Stimulated activated CD8-positive, alpha-beta memory T cell treated with anti-CD3 and anti-CD28 coated beads, Interleukin-7, amount 100 ng/mL, for 48 hours (primary cell): ENCODE data around the gene SFPQ.
"Not testable (repeated sequence)": the region's sequence is repeated elsewhere in the genome, so short reads cannot be mapped to it uniquely, and the experiment has no call there.

ENCODE experiments used
- DNase-seq, 2 donors: peaks; one replicate each; pipeline ENCODE4 v3.0.0-alpha.2; 2020; ENCODE audit warnings: low read depth in 1 of 2; ENCODE audit errors: extremely low read depth in 1 of 2

SFPQ gene

DNA sequence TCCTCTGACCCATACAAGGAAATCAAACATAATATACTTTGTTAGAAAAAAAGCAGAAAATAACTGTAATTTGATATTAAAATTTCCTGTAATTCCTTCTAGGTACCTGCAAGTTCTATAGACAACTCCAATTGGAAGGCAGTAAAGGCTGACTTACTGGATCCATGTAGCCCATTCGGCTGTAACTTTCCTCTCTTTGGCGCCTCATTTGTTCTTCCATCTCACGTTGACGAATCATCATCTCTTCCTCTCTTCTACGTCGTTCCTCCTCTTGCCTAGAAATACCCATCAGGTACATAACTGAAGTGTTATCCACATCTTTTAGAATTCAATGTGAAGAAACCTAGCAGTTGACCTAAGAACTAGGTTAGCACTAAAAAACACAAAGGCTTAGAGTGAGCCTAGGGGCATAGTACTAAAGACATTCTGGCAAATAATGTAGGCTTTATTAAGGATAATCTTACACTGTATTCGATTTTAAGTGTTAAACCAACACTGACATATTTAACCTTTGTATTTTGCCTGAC lies 5.1 kb downstream of the SFPQ start:
- no peak for DNase-seq

DNA sequence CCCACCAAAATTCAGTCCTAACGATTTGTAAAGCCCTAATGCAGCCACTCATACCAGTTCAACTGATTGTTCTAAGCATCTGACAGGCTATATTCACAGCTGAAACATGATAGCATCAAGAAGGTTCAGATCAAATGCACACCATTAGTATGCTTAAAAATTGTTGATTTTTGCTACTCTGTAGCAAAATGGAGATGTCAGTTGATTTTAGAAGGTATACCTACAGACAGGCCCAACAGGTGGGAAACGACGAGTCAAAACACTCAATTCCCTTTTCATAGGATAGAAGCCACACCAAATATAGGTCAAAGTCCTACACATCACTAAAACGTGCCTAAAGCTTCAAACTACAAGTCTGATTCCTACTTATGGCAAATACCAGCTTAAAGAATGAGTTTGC lies 6.7 kb downstream of the SFPQ start:
- no peak for DNase-seq

DNA sequence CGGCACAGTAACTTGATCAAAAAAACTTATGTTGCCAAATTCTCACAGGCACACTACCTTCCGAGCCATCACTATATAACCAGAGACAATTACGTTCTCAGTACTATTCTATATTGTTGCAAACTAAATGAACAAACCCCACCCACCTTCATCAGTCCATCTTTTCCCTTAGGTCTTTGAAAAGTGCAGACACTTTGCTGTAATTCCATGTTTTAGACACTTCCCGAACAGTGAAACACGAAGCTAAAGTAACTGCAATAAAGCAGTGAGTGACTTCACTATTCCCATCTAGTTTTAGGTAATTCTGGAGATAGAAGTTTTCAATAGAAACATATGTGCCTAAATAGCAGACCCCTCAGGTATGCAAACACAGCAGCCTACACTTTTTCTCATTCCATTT lies 7.7 kb downstream of the SFPQ start:
- no peak for DNase-seq

DNA sequence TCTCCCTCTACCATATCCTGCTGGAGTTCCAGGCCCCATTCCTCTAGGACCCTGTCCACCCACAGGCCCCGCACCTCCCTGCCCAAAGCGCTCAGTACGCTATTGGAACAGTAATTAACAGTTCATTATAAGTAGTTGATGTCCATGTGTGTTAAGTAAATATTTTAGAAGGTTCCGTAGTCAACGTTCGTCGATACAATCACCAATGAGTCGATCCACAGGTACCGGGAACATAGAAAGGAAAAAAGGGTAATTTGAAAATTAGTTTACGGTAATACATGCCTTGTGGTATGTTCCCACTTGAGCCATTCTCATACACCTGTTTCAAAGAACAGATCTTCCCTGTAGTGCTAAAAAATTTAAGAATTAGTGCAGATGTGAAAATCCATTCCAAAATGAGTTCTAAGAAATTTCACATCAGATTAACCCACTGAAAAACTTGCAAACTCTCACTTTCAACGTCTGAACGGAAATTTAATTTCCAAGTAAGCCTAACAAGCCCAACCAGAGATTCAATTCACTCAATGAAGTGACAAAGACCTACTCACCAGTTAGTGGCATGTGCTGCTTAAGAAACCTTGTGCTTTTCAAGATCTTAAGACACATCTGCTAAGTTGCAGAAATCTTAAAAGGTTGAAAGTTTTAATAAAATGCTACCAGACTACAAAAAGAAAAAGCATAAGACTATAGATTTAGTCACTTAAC lies 8.3 kb downstream of the SFPQ start:
- DNase-seq, result no peak

DNA sequence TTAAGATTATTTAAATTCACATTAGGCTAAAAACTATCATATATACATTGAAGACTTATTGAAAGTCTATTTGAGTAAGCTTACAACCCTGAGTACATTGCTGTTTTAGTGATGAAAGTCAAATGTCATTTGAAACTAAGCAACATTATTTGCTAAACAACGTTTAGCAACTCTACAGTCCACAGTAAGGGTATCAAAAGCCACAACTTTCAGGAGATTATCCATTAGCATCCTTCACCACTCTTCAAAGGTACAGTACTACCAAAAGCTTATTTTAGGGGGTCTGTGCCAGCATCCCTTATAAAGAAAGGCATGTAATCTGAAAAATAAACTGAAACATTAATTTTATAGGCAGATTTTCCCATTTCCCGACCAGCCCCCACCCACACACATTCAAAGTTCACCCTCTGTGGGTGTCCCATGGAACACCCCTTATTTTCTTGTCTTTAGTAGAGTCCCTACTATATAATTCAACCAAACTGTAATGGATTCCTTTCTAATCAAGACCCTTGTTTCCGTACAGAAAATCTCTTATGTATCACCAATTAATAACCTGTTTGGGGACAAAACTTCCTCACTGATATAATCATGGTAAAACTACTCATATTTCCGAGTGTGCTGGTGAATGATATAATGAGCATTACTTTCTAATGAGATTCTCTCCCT lies 11.0 kb downstream of the SFPQ start:
- no peak for DNase-seq

DNA sequence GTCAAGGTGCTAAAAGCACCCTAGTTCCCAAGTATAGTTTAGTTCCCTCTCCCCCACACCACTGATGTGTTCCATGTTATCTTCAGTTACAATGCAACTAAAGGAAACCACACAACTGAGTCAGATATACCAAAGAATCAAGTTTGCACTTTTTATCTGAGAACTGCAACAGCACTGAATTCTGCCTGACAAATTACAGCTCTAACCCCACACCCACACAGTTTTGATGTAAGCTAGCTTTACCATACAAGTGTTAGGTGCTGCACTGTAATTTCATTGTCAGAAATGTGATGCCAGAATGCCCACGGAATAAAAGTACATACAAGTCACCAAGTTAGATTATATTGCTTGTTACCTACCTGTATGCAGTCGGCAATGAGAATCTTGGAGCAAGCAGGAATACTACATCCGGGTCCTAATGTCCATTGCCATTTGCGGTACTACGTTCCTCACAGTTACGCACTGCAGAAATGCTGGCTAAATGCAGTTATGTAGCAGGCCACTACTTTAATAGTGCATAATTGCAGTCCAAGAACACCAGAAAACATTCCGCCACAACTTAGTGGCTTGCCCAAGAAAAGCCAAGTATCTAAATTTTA lies 12.1 kb downstream of the SFPQ start:
- DNase-seq, result no peak

DNA sequence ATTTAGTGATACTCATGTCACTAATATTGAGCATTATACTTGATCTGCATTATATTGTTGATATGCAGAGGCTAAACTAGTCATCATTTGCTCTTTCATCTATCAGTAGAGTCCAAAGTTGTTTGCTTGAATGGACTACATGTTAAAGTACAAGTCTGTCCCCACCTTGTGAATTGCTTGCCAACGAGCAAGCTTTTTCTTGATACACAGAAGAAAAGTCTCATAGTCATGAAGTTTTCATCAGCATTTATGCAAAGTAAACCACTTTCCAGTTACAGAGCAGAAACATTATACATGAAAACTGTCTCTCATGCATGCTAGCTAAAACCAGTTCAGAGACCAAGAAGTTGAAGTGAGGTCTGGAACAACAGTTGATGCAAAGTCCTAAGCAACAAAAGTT lies 13.0 kb downstream of the SFPQ start:
- no peak for DNase-seq

DNA sequence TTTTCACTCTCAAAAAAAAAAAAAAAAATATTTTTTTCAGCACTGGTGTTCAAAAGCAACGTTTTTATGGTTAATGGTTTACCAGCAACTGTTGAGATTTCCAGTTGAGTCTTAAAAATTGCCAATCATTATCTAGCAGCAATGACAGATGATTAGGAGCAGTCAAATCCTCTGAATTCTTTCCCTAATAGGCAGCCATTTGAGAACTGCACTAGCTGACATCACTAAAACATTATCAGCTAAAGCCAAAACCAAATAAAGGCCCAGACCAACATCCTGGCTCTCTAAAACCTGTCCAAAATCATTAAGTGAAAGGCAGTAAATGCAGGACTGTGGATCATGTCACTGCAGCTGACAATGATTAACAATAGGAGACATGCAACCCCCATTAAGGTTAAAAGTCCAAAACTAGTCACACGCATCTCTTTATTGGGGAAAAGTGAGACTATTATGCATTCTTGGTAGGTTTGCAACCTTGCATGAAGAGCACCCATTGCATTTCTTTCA lies 14.0 kb downstream of the SFPQ start:
- DNase-seq, result no peak

DNA sequence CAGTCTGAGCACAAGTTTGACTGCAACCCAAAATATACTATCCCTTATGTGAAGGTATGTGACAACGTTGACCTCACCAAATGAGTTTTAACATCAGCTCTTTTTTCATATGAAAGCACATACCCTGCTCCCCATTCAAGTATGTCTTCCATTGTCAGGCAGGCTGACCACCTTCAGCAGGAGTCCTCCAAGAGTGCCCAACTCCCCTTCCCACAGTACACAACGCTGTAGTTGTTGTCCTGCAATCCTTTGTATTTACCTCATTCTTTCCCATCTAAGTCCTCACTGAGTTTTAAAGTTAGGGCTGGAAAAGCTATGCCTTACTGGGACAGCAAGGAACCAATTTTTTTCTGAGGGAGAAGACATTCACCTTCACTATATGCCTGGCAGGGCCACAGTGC lies 14.7 kb downstream of the SFPQ start:
- no peak for DNase-seq

DNA sequence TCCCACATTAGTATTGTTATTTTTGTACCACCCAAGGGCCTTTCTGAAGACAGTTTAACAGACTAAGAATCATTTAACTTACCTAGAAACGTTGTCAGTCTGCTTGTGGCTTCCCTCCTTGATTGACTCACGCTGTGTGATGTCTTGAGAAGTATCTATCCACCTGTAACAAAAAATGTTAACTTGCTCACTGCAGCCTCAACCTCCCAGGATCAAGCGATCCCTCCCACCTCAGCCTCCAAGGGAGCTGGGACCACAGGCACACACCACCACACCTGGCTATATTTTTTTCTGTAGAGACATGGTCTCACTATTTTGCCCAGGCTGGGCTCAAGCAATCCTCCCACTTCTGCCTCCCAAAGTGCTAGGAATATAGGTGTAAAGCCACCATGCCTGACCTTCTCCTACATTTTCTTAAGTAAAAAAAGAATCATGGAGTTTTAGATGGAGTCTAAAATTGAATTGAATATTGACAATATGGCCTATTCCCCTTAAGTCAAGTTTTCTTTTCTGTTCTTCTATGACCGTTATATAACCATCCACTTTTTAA lies 15.6 kb downstream of the SFPQ start:
- DNase-seq, result no peak

DNA sequence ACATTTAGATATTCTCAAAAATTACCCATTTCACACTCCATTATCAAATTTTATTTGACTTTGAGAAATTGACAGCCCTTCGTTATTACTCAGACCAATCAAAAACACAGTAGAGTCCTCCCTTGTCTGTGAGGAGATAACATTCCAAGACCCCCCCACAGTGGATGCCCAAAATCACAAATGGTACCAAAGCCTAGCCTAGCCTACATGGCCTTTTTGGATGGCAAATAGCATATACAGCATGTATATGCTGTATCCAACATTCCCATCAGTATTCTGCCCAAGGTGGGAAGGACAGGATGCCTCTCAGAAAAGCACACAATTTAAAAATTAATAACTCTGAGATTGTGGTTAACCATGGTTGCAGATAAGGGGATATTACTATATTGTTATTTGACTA lies 17.3 kb downstream of the SFPQ start:
- no peak for DNase-seq

DNA sequence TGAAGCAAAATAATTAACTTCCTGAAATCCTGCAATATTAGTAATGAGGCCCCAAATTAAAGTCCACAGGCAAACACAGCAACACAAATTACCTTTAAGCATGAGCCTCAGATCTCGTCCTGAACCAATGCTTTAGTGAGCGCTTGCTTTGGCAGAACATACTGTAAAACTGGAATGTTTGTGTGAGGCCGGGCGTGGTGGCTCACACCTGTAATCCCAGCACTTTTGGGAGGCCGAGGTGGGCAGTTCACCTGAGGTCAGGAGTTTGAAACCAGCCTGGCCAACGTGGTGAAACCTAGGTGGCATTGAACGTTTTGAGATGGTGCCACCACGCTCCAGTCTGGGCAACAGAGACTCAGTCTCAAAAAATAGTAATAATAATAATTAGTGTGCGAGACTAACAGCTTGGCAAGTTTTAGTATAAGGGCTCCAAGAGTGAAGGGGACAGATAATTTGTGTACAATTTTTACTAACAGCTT lies 17.8 kb downstream of the SFPQ start:
- DNase-seq, result no peak

DNA sequence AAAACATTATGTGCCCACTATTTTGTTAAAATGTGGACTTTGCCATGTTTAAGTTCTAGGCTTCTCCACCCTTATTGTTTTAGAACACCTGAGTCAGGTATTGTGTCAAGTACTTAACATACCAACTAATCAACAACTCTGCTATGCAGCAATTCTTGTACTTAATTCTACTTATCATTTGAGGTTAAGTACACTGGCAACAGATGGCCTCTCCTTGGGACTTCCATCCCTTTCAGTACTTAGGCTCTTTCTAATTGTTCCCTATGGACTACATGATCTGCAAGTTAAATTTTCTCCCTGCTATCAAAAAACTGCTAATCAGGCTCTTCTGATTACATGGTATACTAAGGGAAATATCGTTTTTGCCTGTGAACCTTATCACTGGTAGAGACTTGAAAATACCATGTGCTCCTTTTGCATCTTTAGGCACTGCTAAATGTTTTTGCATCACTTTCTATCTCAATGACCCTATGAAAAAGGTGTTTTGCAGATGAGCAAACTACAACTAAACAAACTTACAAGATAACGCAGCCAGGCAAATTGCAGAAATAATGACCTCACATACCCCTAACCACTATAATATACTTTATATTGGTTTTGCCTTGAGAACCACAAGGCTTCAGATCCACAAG lies 18.9 kb downstream of the SFPQ start:
- DNase-seq, result no peak

DNA sequence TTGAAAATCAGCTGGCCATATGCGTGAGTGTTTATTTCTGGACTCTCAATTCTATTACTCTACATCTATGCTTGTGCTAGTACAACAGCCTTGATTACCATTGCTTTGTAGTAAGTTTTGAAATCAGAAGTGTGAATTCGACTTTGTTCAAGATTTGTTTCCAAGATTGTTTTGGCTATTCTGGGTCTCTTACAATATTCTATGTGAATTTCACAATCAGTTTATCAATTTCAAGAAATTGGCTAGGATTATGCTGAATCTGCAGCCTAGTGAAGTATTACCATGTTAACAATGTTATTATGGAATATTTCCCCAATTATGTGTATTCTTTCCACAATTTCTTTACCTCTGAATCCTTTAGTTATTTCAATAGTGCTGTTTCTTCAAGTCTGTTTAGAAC lies 19.5 kb downstream of the SFPQ start:
- no peak for DNase-seq

DNA sequence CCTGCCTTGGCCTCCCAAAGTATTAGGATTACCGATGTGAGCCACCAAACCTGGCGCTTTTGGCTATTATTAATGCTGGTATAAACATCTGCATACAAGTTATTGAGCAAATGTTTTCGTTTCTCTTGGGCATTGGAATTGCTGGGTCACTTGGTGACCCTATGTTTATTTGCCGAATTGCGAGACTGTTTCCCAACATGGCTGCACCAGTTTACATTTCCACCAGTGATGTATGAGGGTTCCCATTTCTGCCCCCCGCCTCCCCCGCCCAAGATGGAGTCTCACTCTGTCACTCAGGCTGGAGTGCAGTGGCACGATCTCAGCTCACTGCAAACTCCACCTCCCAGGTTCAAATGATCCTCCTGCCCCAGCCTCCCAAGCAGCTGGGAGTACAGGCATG lies 20.9 kb downstream of the SFPQ start:
- DNase-seq, result no peak

DNA sequence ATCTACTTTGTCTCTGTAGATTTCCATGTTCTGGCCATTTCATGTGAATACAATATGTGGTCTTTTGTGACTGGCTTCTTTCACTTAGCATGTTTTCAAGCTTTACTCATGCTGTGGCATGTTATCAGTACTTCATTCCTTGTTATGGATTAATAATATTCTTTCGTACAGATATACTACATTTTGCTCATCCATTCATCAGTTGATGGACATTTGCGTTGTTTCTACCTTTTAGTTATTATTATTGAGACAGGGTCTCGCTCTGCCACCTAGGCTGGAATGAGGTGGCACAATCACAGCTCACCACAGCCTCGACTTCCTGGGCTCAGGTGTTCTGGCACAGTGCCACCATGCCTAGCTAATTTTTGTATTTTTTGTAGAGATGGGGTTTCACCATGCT lies 21.4 kb downstream of the SFPQ start:
- no peak for DNase-seq

DNA sequence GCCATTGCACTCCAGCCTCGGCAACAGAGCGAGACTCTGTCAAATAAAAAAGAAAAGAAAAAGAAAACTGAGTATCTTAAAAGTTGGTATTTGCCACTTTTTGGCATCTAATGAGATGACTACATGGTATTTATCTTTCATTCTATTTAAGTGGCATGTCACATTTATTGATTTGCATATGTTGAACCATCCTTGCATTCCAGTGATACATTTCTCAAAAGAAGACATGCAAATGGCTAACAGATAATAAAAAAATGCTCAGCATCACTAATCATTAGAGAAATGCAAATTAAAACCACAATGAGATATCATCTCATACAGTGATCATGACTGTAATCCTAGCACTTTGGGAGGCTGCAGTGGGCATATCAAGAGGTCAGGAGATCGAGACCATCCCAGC lies 28.1 kb downstream of the SFPQ start:
- no peak for DNase-seq

DNA sequence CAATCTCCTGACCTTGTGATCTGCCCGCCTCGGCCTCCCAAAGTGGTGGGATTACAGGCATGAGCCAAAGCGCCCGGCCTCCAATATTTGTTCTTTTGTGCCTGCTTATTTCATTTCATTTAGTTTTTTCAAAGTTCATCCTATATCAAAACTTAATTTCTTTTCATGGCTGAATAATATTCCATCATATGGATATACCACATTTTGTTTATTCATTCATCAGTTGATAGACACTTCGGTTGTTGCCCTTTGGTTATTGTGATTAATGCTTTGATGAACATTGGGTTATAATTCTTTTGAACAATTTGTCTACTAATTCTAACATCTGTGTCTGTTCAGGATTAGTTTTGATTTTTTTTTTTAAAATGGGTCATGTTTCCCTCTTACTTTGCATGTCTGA lies 41.7 kb downstream of the SFPQ start:
- no peak for DNase-seq

DNA sequence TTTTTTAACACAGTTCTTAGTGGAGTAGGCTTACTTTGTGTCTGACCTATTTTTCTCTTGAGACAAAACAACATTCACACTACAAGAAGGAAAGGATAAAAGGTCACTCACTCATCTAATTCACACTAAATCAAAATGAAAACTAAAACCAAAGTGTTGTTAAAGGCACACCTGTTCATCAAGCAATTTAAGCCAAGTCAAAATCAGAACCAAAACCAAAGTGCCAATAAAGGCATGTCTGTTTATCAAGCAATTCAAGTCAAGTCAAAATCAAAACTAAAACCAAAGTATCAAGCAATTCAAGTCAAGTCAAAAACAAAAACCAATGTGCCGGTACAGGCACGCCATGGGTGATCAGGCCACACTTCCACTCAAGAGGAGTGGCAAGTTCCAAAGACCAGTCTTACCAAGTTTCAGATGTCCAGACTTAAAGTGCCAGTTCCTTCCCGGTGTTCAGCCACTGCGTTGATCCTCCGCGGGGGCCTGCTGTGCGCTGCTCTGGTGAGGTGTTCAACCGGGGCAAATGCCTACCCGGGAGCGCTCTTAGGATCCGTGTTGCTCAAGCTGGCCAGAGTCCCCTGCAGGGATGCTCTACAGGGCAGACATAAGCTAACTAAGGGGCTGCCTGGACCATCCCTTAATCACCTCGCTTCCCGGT lies 46.9 kb downstream of the SFPQ start:
- not testable (repeated sequence) for DNase-seq

DNA sequence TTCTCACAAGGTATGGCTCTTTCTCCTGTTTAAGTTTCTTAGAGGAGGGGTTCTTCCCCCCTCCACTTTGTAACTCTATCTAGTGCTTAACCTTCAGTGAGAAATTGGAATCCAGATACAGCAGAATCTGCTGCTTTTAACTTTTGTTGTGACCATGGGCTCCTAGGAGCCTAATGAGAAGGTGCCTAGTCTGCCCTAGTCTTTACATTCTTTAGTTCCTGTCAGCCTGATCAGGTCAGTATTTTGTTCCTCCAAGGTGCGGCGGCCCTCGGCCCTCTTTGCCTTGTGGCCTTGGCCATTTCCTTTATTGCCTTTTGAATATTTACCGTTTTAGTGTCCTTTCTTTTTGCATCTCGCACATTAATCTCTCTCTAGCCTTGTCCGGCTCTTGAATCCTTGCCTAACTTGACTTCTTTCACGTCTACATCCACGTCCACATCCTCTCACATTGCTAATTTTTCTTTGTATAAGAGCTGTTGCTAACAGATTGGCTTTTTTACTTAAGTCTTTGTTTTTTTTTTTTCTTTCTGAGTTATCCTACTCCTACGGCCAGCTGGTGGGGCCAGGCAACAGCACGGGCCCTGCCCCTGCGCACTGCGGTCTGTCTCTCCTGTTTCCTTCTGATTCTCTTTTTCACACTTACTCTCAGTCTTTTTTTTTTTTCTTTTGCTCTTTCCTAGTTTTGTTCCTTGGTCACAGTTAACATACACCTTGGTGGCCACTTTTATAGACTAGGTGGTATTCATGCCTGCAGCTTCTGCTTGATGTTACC lies 49.0 kb downstream of the SFPQ start:
- DNase-seq, result no peak
